ENCODE data around the gene TIGD4. TPM values are rescaled to one million over a fixed set of nuclear protein-coding genes. Genes with fewer than 3 reads are reported as not detected.

Gene TIGD4
- total RNA-seq, 1 experiment from 2014 or later, result 0.33 TPM

- ATAC-seq (no peak), DNase-seq (ENCODE audit: low read depth, low spot score) (no peak)
- H3K36me3 ChIP-seq (ENCODE audit: control insufficient read depth, insufficient read depth, low read length), result no peaks in the 10 kb centered on the region
- H3K27ac ChIP-seq (ENCODE audit: low read length), result no peak overlapping the region
- H3K4me1 ChIP-seq (ENCODE audit: control insufficient read depth, insufficient read depth, low read length), result no peaks in the 10 kb centered on the region
- no peak overlapping the region for H3K4me3 ChIP-seq (ENCODE audit: low read depth in 2 of 2, low read length in 2 of 2)
- intact Hi-C loops (cut with micrococcal nuclease; ENCODE audit: unreplicated experiment), result no loop called here
- ChIA-PET CTCF (no interaction called here), POLR2A (no interaction called here)
- TF ChIP-seq POLR2AphosphoS5 (IDR thresholded peaks at IDR 0.05; ENCODE audit: low read depth, low read length), result no peak
- no peak for TF ChIP-seq REST (IDR thresholded peaks at IDR 0.05; ENCODE audit: insufficient read depth in 1 of 2, low read depth in 2 of 2, low read length in 1 of 2)
- no peak for TF ChIP-seq SIN3A (IDR thresholded peaks at IDR 0.05; ENCODE audit: borderline replicate concordance, insufficient read depth, low read depth, low read length)
- no peak for TF ChIP-seq CTCF (IDR thresholded peaks at IDR 0.05)
- TF ChIP-seq TCF7L2 (IDR thresholded peaks at IDR 0.05; ENCODE audit: low read depth, low read length), result no peak
- no TSS peak for BruUV-seq (replicated peaks)
- H3K27me3 ChIP-seq (ENCODE audit: control insufficient read depth, insufficient read depth, low read length), result 0 out of 2 replicates have a peak, but pooled peaks cover 2% of the 10 kb centered on the region
- no peaks in the 10 kb centered on the region for H3K9me3 ChIP-seq (ENCODE audit: control insufficient read depth, insufficient read depth, low read depth, low read length)
- in situ Hi-C loops (cut with HindIII; ENCODE audit: low pct_unique_long_range_greater_than_20kb, low sequenced_read_pairs), result no loop called here
Observed at GRCh38 chr4:152735906-152736305, 43.6 kb downstream of the TIGD4 start.

GRCh38 chr4:152735396-152735859 is 44.1 kb downstream of the TIGD4 start:
- H3K9me3 ChIP-seq (ENCODE audit: control insufficient read depth, insufficient read depth, low read depth, low read length), result no peaks in the 10 kb centered on the region
- ATAC-seq, result no peak
- POLR2A ChIA-PET, result no interaction called here
- no peak overlapping the region for H3K4me3 ChIP-seq (ENCODE audit: low read depth in 2 of 2, low read length in 2 of 2)
- H3K4me1 ChIP-seq (ENCODE audit: control insufficient read depth, insufficient read depth, low read length), result no peaks in the 10 kb centered on the region
- no TSS peak for BruUV-seq (replicated peaks)
- CTCF ChIA-PET, result no interaction called here
- H3K27me3 ChIP-seq (ENCODE audit: control insufficient read depth, insufficient read depth, low read length), result 0 out of 2 replicates have a peak, but pooled peaks cover 2% of the 10 kb centered on the region
- TF ChIP-seq CTCF (IDR thresholded peaks at IDR 0.05) (peak; percentile 53; the same call in 1 of the 2 replicates), TCF7L2 (IDR thresholded peaks at IDR 0.05; ENCODE audit: low read depth, low read length) (no peak), SIN3A (IDR thresholded peaks at IDR 0.05; ENCODE audit: borderline replicate concordance, insufficient read depth, low read depth, low read length) (no peak)
- in situ Hi-C loops (cut with HindIII; ENCODE audit: low pct_unique_long_range_greater_than_20kb, low sequenced_read_pairs), result no loop called here
- intact Hi-C loops (cut with micrococcal nuclease; ENCODE audit: unreplicated experiment), result no loop called here
- H3K27ac ChIP-seq (ENCODE audit: low read length), result no peak overlapping the region
- no peak for DNase-seq (ENCODE audit: low read depth, low spot score)
- no peaks in the 10 kb centered on the region for H3K36me3 ChIP-seq (ENCODE audit: control insufficient read depth, insufficient read depth, low read length)
